NCI-H345 (cell line): ENCODE results near the gene CCL14.
"Not testable (repeated sequence)": the region's sequence is repeated elsewhere in the genome, so short reads cannot be mapped to it uniquely, and the experiment has no call there.

Experiments
- DNase-seq: peaks from one replicate; lab custom pipeline; 2025; lab: John Stamatoyannopoulos, UW

Gene CCL14

GRCh38 chr17:35986643-35987042, at the start of gene CCL14:
TSS of gene CCL14 (minus strand) at chr17:35986729. CDS start at chr17:35986649, 80 bp downstream.
- DNase-seq = no peak

- DNase-seq = no peak
Observed at GRCh38 chr17:36036235-36036634, 49.7 kb upstream of the CCL14 start.

GRCh38 chr17:36034127-36034526, 47.6 kb upstream of the CCL14 start:
- DNase-seq = no peak

- no peak for DNase-seq
Observed at GRCh38 chr17:36030956-36031355, 44.4 kb upstream of the CCL14 start.

GRCh38 chr17:36027761-36028160, 41.2 kb upstream of the CCL14 start:
- DNase-seq = no peak

GRCh38 chr17:36024106-36024869, 37.8 kb upstream of the CCL14 start:
- no peak for DNase-seq

- no peak for DNase-seq
Observed at GRCh38 chr17:36019423-36019822, 32.9 kb upstream of the CCL14 start.

GRCh38 chr17:36017799-36018198, 31.3 kb upstream of the CCL14 start, which contains the start of gene CCL23:
TSS of gene CCL23 (minus strand) at chr17:36017972. CDS start at chr17:36017897, 75 bp downstream.
- DNase-seq = no peak

- DNase-seq = no peak
Observed at GRCh38 chr17:36016555-36016954, 30.0 kb upstream of the CCL14 start.

GRCh38 chr17:36015895-36016294, 29.4 kb upstream of the CCL14 start:
- not testable (repeated sequence) for DNase-seq

- no peak for DNase-seq
Observed at GRCh38 chr17:36014946-36015345, 28.4 kb upstream of the CCL14 start.

GRCh38 chr17:36011201-36011600, 24.7 kb upstream of the CCL14 start:
- DNase-seq = no peak

- DNase-seq = no peak
Observed at GRCh38 chr17:36008998-36009665, 22.6 kb upstream of the CCL14 start.

- DNase-seq = no peak
Observed at GRCh38 chr17:36004594-36005108, 18.1 kb upstream of the CCL14 start.

GRCh38 chr17:36002631-36003030, 16.1 kb upstream of the CCL14 start:
- no peak for DNase-seq

- DNase-seq = no peak
Observed at GRCh38 chr17:36001862-36002603, 15.5 kb upstream of the CCL14 start.

- DNase-seq = no peak
Observed at GRCh38 chr17:36001110-36001771, 14.7 kb upstream of the CCL14 start, which contains the start of gene CCL15. TSS of gene CCL15 (minus strand) at chr17:36001553. CDS start at chr17:36001492, 61 bp downstream.

GRCh38 chr17:36000732-36001109, 14.2 kb upstream of the CCL14 start:
- no peak for DNase-seq

GRCh38 chr17:35998756-35999155, 12.2 kb upstream of the CCL14 start:
- no peak for DNase-seq

- DNase-seq = no peak
Observed at GRCh38 chr17:35998018-35998545, 11.6 kb upstream of the CCL14 start.

GRCh38 chr17:35995346-35995745, 8.8 kb upstream of the CCL14 start:
- not testable (repeated sequence) for DNase-seq

- DNase-seq = no peak
Observed at GRCh38 chr17:35991075-35991474, 4.5 kb upstream of the CCL14 start.
